Loucy (cell line): Measurements from ENCODE around the gene GRM3.

Source experiments
- H2AFZ ChIP-seq: fragments of 200-600 bp; sonication (generic); 2 replicates; pipeline ENCODE4 v1.6.0; 2016; ENCODE audit warnings: antibody characterized with exemption, mild to moderate bottlenecking, low read length, moderate library complexity
- H3F3A ChIP-seq: fragments of 200-600 bp; 2 replicates; pipeline ENCODE4 v1.6.0; 2016; ENCODE audit warnings: antibody characterized with exemption, low read depth, mild to moderate bottlenecking
- H3K27me3 ChIP-seq: fragments of 200-600 bp; sonication (generic); 2 replicates; pipeline ENCODE4 v1.6.1; 2014; ENCODE audit warnings: low read length, mild to moderate bottlenecking; ENCODE audit not compliant: insufficient read depth, poor library complexity, severe bottlenecking
- H3K36me3 ChIP-seq: fragments of 200-600 bp; sonication (generic); 2 replicates; pipeline ENCODE4 v1.6.1; 2016; ENCODE audit warnings: low read length; ENCODE audit not compliant: insufficient read depth
- H3K4me1 ChIP-seq: fragments of 200-600 bp; sonication (generic); 2 replicates; pipeline ENCODE4 v1.5.1; 2014; ENCODE audit warnings: low read length, mild to moderate bottlenecking; ENCODE audit not compliant: insufficient read depth, poor library complexity, severe bottlenecking
- H3K4me2 ChIP-seq: fragments of 200-600 bp; sonication (generic); 2 replicates; pipeline ENCODE4 v1.6.0; 2014; ENCODE audit warnings: antibody characterized with exemption, low read length, low read depth, mild to moderate bottlenecking; ENCODE audit not compliant: poor library complexity, severe bottlenecking
- H3K4me3 ChIP-seq: fragments of 200-600 bp; sonication (generic); 2 replicates; pipeline ENCODE4 v1.5.1; 2014; ENCODE audit warnings: low read length, mild to moderate bottlenecking, mixed read lengths; ENCODE audit not compliant: poor library complexity, severe bottlenecking
- H3K79me2 ChIP-seq: fragments of 200-600 bp; sonication (generic); 2 replicates; pipeline ENCODE4 v1.6.1; 2014; ENCODE audit warnings: low read length; ENCODE audit not compliant: insufficient read depth
- H3K9ac ChIP-seq: fragments of 200-600 bp; sonication (generic); 2 replicates; pipeline ENCODE4 v1.6.0; 2014; ENCODE audit warnings: mild to moderate bottlenecking, low read depth, low read length, moderate library complexity; ENCODE audit not compliant: poor library complexity, severe bottlenecking
- H3K9me2 ChIP-seq: fragments of 200-600 bp; sonication (generic); replicated peaks from 2 replicates; pipeline ENCODE4 v1.6.1; 2016; ENCODE audit warnings: low read depth, low read length, mixed read lengths
- H3K9me3 ChIP-seq: fragments of 200-600 bp; sonication (generic); 2 replicates; pipeline ENCODE4 v1.6.1; 2014; ENCODE audit warnings: mild to moderate bottlenecking, antibody characterized with exemption, low read length, low read depth; ENCODE audit not compliant: insufficient read depth
- H4K20me1 ChIP-seq: fragments of 200-600 bp; sonication (generic); 2 replicates; pipeline ENCODE4 v1.6.0; 2014; ENCODE audit warnings: antibody characterized with exemption, low read length, mild to moderate bottlenecking; ENCODE audit not compliant: insufficient read depth, poor library complexity, severe bottlenecking
- CTCF ChIP-seq: fragments of 200-600 bp; sonication (generic); conservative IDR thresholded peaks from 2 replicates; pipeline ENCODE4 v1.5.1; 2014; ENCODE audit warnings: mild to moderate bottlenecking, antibody characterized with exemption, low read length
- EZH2phosphoT487 ChIP-seq: fragments of 200-600 bp; IDR thresholded peaks from 2 replicates; pipeline ENCODE4 v1.6.1; 2018; ENCODE audit warnings: antibody characterized with exemption, mild to moderate bottlenecking, moderate library complexity, borderline replicate concordance

The GRM3 gene

GRCh38 chr7:86748201-86748600, 104.5 kb downstream of the GRM3 start:
- Histone ChIP-seq H3K36me3 (no peaks in the 10 kb centered on the region), H3K27me3 (no peaks in the 10 kb centered on the region), H3K4me1 (no peaks in the 10 kb centered on the region), H2AFZ (no peak overlapping the region), H3K4me3 (no peak overlapping the region), H3F3A (no peaks in the 10 kb centered on the region), H3K9me2 (no peaks in the 10 kb centered on the region), H4K20me1 (no peaks in the 10 kb centered on the region), H3K79me2 (no peaks in the 10 kb centered on the region), H3K4me2 (no peak overlapping the region), H3K9me3 (no peaks in the 10 kb centered on the region), H3K9ac (no peak overlapping the region)
- TF ChIP-seq EZH2phosphoT487: no peak
- TF ChIP-seq CTCF: no peak

- Histone ChIP-seq H4K20me1 (no peaks in the 10 kb centered on the region), H3K79me2 (no peaks in the 10 kb centered on the region), H3K9me2 (no peaks in the 10 kb centered on the region), H3K4me3 (no peak overlapping the region), H3K4me1 (no peaks in the 10 kb centered on the region), H3K36me3 (no peaks in the 10 kb centered on the region), H3K27me3 (no peaks in the 10 kb centered on the region), H3K9me3 (no peaks in the 10 kb centered on the region), H3K4me2 (no peak overlapping the region), H2AFZ (no peak overlapping the region), H3F3A (no peaks in the 10 kb centered on the region), H3K9ac (no peak overlapping the region)
- TF ChIP-seq CTCF (no peak), EZH2phosphoT487 (no peak)
Observed at GRCh38 chr7:86748843-86749719, 105.4 kb downstream of the GRM3 start.

DNA sequence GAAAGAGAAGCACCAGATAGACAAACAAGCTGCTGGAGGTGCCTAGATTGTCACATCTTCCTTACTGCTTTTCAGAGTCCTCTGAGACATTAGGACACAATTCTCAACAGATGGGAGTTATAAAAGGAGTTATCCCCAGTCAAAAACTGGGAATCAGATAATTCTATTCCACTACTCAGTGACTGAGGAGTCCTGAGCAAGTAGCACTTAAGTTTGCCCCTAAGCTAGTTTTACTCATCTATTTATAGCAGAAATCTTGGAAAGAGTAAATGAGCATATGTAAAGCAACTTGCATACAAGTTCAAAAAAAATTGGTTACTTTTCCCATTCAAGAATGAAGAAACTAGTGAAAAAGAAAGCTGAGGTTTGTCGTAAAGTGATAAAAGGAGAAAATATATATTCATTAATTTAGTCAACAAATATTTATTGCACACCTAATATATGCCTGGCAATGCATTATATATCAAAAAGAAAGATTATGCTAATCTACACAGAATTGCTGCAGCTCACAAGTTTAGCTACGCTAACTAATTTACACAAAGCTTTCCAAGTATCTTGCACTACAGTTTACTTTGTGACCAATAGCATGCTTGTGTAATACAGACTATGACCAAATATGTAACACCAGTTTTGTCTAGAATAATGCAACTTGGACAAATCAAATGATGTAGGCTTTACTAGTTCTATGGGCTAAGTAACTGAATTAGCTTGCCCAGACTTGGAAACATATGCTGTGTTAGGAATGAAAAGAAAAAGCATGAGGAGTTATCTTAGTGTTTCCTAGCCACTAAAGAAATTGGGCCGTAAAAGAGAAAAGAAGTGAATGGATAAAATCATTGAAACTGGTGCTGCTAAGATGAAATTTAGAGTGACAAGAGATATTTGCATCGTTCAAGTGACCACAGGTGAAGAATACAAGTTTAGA, 106.3 kb downstream of the GRM3 start:
- H2AFZ ChIP-seq: no peak overlapping the region
- H3K79me2 ChIP-seq: no peaks in the 10 kb centered on the region
- no peak overlapping the region for H3K9ac ChIP-seq
- no peaks in the 10 kb centered on the region for H3K9me2 ChIP-seq
- no peaks in the 10 kb centered on the region for H3K36me3 ChIP-seq
- H3K4me3 ChIP-seq: no peak overlapping the region
- H3K4me1 ChIP-seq: no peaks in the 10 kb centered on the region
- no peak overlapping the region for H3K4me2 ChIP-seq
- H3K9me3 ChIP-seq: no peaks in the 10 kb centered on the region
- no peaks in the 10 kb centered on the region for H4K20me1 ChIP-seq
- TF ChIP-seq EZH2phosphoT487 (no peak), CTCF (no peak)
- no peaks in the 10 kb centered on the region for H3K27me3 ChIP-seq
- H3F3A ChIP-seq: no peaks in the 10 kb centered on the region
